ENCODE measurements around the gene NPHP1.

GRCh38 chr2:110146183-110146944 lies 58.4 kb downstream of the NPHP1 start:
- no peak for TF ChIP-seq POLR2A (IDR thresholded peaks at IDR 0.05; ENCODE audit: low read length)
- TF ChIP-seq GATA1 (IDR thresholded peaks at IDR 0.05; ENCODE audit: low read depth, low read length), result no peak

Data from erythroblast (primary cell).